GM23338 (cell line): Measurements from ENCODE around the gene ATF6.

Source experiments
- CREB1 ChIP-seq: fragments of 250-450 bp; sonication (Bioruptor Pico); IDR thresholded peaks from 2 replicates; pipeline ENCODE4 v1.5.0; 2020; ENCODE audit warnings: low read depth, mild to moderate bottlenecking, moderate library complexity
- CTCF ChIP-seq, 2 experiments: fragments of 200-600 bp in 1 of 2; sonication (generic) in 1 of 2; conservative IDR thresholded peaks; 2 replicates each; pipeline versions ENCODE4 v1.5.1 to v1.6.1; 2016 to 2017; ENCODE audit warnings: antibody characterized with exemption in 2 of 2, low read depth in 2 of 2, mild to moderate bottlenecking in 2 of 2, moderate library complexity in 1 of 2
- EZH2 ChIP-seq: fragments of 200-600 bp; sonication (generic); IDR thresholded peaks from one replicate; pipeline ENCODE4 v1.8.0; 2017; ENCODE audit warnings: antibody characterized with exemption, mild to moderate bottlenecking, low read depth; ENCODE audit not compliant: unreplicated experiment
- EZH2phosphoT487 ChIP-seq: fragments of 200-600 bp; sonication (generic); IDR thresholded peaks from one replicate; pipeline ENCODE4 v1.8.1; 2018; ENCODE audit warnings: antibody characterized with exemption; ENCODE audit not compliant: unreplicated experiment
- JUNB ChIP-seq: IDR thresholded peaks from one replicate; pipeline ENCODE4 v1.6.1; 2016; ENCODE audit warnings: antibody characterized with exemption; ENCODE audit not compliant: unreplicated experiment
- POLR2AphosphoS5 ChIP-seq: IDR thresholded peaks from 2 replicates; pipeline ENCODE4 v1.6.1; 2016; ENCODE audit warnings: antibody characterized with exemption, low read depth
- ZNF114 ChIP-seq: fragments of 250-450 bp; sonication (Bioruptor Pico); IDR thresholded peaks from 2 replicates; pipeline ENCODE4 v1.5.0; 2020; ENCODE audit warnings: mild to moderate bottlenecking, moderate library complexity
- ZNF331 ChIP-seq: fragments of 250-450 bp; sonication (Bioruptor Pico); IDR thresholded peaks from 2 replicates; pipeline ENCODE4 v1.5.0; 2020; ENCODE audit warnings: low read depth, mild to moderate bottlenecking, moderate library complexity
- TF ChIP-seq, protein P1 (sequence below): IDR thresholded peaks from one replicate; pipeline ENCODE4 v1.6.1; 2018; ENCODE audit warnings: antibody characterized with exemption; ENCODE audit not compliant: unreplicated experiment
- TF ChIP-seq, protein P2 (sequence below): IDR thresholded peaks from 2 replicates; pipeline ENCODE4 v1.6.1; 2016; ENCODE audit warnings: antibody characterized with exemption

GRCh38 chr1:161824618-161825017, 58.5 kb downstream of the ATF6 start:
- TF ChIP-seq CTCF (conservative IDR thresholded peaks at IDR 0.05; ENCODE audit: low read depth in 2 of 2) (no peak), EZH2phosphoT487 (no peak), ZNF114 (CRISPR knock-in tag) (no peak), CREB1 (CRISPR knock-in tag) (no peak), POLR2AphosphoS5 (no peak), EZH2 (no peak), ZNF331 (CRISPR knock-in tag) (no peak), JUNB (no peak)
- TF ChIP-seq, protein P1, sequence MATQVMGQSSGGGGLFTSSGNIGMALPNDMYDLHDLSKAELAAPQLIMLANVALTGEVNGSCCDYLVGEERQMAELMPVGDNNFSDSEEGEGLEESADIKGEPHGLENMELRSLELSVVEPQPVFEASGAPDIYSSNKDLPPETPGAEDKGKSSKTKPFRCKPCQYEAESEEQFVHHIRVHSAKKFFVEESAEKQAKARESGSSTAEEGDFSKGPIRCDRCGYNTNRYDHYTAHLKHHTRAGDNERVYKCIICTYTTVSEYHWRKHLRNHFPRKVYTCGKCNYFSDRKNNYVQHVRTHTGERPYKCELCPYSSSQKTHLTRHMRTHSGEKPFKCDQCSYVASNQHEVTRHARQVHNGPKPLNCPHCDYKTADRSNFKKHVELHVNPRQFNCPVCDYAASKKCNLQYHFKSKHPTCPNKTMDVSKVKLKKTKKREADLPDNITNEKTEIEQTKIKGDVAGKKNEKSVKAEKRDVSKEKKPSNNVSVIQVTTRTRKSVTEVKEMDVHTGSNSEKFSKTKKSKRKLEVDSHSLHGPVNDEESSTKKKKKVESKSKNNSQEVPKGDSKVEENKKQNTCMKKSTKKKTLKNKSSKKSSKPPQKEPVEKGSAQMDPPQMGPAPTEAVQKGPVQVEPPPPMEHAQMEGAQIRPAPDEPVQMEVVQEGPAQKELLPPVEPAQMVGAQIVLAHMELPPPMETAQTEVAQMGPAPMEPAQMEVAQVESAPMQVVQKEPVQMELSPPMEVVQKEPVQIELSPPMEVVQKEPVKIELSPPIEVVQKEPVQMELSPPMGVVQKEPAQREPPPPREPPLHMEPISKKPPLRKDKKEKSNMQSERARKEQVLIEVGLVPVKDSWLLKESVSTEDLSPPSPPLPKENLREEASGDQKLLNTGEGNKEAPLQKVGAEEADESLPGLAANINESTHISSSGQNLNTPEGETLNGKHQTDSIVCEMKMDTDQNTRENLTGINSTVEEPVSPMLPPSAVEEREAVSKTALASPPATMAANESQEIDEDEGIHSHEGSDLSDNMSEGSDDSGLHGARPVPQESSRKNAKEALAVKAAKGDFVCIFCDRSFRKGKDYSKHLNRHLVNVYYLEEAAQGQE = no peak
- TF ChIP-seq, protein P2, sequence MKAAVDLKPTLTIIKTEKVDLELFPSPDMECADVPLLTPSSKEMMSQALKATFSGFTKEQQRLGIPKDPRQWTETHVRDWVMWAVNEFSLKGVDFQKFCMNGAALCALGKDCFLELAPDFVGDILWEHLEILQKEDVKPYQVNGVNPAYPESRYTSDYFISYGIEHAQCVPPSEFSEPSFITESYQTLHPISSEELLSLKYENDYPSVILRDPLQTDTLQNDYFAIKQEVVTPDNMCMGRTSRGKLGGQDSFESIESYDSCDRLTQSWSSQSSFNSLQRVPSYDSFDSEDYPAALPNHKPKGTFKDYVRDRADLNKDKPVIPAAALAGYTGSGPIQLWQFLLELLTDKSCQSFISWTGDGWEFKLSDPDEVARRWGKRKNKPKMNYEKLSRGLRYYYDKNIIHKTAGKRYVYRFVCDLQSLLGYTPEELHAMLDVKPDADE = no peak
